Measurements from ENCODE around the gene NCAPD2.
"Not testable (repeated sequence)": the region's sequence is repeated elsewhere in the genome, so short reads cannot be mapped to it uniquely, and the experiment has no call there.

The NCAPD2 gene

GRCh38 chr12:6476489-6476888 is 17.4 kb upstream of the NCAPD2 start:
- POLR2A ChIA-PET, result no interaction called here
- Histone ChIP-seq H3K9me3 (ENCODE audit: control insufficient read depth, insufficient read depth, low read depth, low read length) (no peaks in the 10 kb centered on the region), H3K27ac (ENCODE audit: extremely low read depth, low read depth, low read length) (no peak overlapping the region), H3K4me3 (ENCODE audit: low read depth, low read length) (no peak overlapping the region), H3K4me1 (ENCODE audit: control insufficient read depth, insufficient read depth, low read length) (no peaks in the 10 kb centered on the region), H3K36me3 (ENCODE audit: control insufficient read depth in 2 of 2, insufficient read depth in 1 of 2, low read length in 2 of 2) (no peaks in the 10 kb centered on the region)
- CTCF ChIA-PET, result no interaction called here
- TF ChIP-seq ZFP41 (tag by site-specific recombination; IDR thresholded peaks at IDR 0.05; ENCODE audit: borderline replicate concordance), result no peak
- TF ChIP-seq OVOL3 (tag by site-specific recombination; IDR thresholded peaks at IDR 0.05), result no peak
- TF ChIP-seq SCRT2 (tag by site-specific recombination; IDR thresholded peaks at IDR 0.05), result no peak
- no peak for TF ChIP-seq BCL6B (tag by site-specific recombination; IDR thresholded peaks at IDR 0.05)
- no peak for TF ChIP-seq SCRT1 (tag by site-specific recombination; IDR thresholded peaks at IDR 0.05; ENCODE audit: borderline replicate concordance)
- TF ChIP-seq WT1 (tag by site-specific recombination; IDR thresholded peaks at IDR 0.05), result no peak
- TF ChIP-seq ZSCAN4 (tag by site-specific recombination; IDR thresholded peaks at IDR 0.05), result no peak
- TF ChIP-seq HOXD13 (CRISPR knock-in tag; IDR thresholded peaks at IDR 0.05; ENCODE audit: borderline replicate concordance), result no peak
- no peak for TF ChIP-seq ZNF639 (tag by site-specific recombination; IDR thresholded peaks at IDR 0.05)
- TF ChIP-seq OSR2 (tag by site-specific recombination; IDR thresholded peaks at IDR 0.05), result no peak
- TF ChIP-seq ZNF398 (tag by site-specific recombination; IDR thresholded peaks at IDR 0.05), result no peak
- TF ChIP-seq ZNF585B (tag by site-specific recombination; IDR thresholded peaks at IDR 0.05), result no peak
- no peak for TF ChIP-seq KLF7 (tag by site-specific recombination; IDR thresholded peaks at IDR 0.05; ENCODE audit: borderline replicate concordance)
- no peak for TF ChIP-seq ZNF621 (tag by site-specific recombination; IDR thresholded peaks at IDR 0.05)

GRCh38 chr12:6477601-6478377 is 16.1 kb upstream of the NCAPD2 start:
- CTCF ChIA-PET, result interaction anchor here (0.7 kb wide), 1 partner anchor 141 kb away, joined by 3 read pairs; no protein-coding TSS in a partner anchor
- POLR2A ChIA-PET; H3K4me3 ChIP-seq (ENCODE audit: low read depth, low read length): not testable (repeated sequence)

GRCh38 chr12:6478416-6478815 is 15.5 kb upstream of the NCAPD2 start:
- Histone ChIP-seq H3K27ac (ENCODE audit: extremely low read depth, low read depth, low read length) (no peak overlapping the region), H3K4me3 (ENCODE audit: low read depth, low read length) (no peak overlapping the region), H3K36me3 (ENCODE audit: control insufficient read depth in 2 of 2, insufficient read depth in 1 of 2, low read length in 2 of 2) (no peaks in the 10 kb centered on the region), H3K9me3 (ENCODE audit: control insufficient read depth, insufficient read depth, low read depth, low read length) (no peaks in the 10 kb centered on the region), H3K4me1 (ENCODE audit: control insufficient read depth, insufficient read depth, low read length) (no peaks in the 10 kb centered on the region)
- POLR2A ChIA-PET, result no interaction called here
- CTCF ChIA-PET, result no interaction called here
- TF ChIP-seq RBAK (tag by site-specific recombination; IDR thresholded peaks at IDR 0.05) (no peak), ZNF623 (tag by site-specific recombination; IDR thresholded peaks at IDR 0.05) (no peak), ZNF184 (tag by site-specific recombination; IDR thresholded peaks at IDR 0.05) (no peak), ZNF549 (tag by site-specific recombination; IDR thresholded peaks at IDR 0.05) (no peak), ZBTB26 (tag by site-specific recombination; optimal IDR thresholded peaks at IDR 0.05) (no peak), ZNF121 (tag by site-specific recombination; IDR thresholded peaks at IDR 0.05) (no peak), HIC1 (tag by site-specific recombination; IDR thresholded peaks at IDR 0.05) (no peak), ZNF624 (tag by site-specific recombination; IDR thresholded peaks at IDR 0.05) (no peak), HOXA7 (CRISPR knock-in tag; IDR thresholded peaks at IDR 0.05; ENCODE audit: borderline replicate concordance) (no peak)

More at GRCh38 chr12:6477601-6478377, 16.1 kb upstream of the NCAPD2 start:
- H3K9me3 ChIP-seq (ENCODE audit: control insufficient read depth, insufficient read depth, low read depth, low read length); H3K27ac ChIP-seq (ENCODE audit: extremely low read depth, low read depth, low read length); H3K4me1 ChIP-seq (ENCODE audit: control insufficient read depth, insufficient read depth, low read length); H3K36me3 ChIP-seq (ENCODE audit: control insufficient read depth in 2 of 2, insufficient read depth in 1 of 2, low read length in 2 of 2): not testable (repeated sequence)
